ENCODE measurements around the gene SRMS. TPM values are rescaled to one million over a fixed set of nuclear protein-coding genes. Genes with fewer than 3 reads are reported as not detected.

The SRMS gene
- polyA plus RNA-seq, 1 donor (not counting 4 experiments of a cell fraction or from before 2014, with no cell fraction given): 0.10 TPM

DNA sequence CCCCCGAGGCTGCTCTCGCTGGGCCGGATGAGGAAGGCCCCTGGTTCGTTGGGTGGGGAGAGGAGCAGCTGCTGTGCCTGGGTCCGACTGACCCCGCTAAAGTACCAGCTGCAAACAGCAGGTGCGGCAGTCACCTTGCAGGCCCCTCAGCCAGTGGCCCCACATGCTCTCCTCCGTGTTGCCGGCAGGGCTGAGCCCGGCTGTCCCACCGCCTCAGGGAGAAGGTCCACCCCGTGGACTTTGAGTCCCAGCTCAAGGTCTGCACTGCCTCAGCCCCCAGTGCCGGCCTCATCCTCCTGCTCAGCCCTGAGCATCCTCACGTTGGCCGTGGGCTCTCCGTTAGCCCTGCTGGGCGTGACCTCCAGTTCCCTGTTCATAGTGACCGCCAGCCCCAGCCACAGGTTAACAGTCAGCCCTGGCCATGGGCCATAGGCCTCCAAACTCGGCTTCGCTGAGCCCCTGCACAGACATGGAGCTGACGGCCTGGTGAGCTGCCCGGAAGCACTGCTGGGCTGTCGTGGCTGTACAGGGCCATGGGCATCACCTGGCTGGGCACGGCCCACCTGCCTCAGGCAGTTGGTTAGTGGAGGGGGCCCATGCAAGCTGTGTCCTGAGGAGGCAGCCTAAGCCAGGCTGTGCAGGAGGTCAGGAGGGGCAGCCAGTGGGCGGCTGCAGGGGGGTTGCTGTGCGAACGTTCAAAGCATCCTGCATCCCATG is 3.1 kb downstream of the SRMS start:
- Histone ChIP-seq H3K9ac (ENCODE audit: control insufficient read depth, extremely low read depth, insufficient read depth, low read length) (no peak overlapping the region), H3K4me2 (ENCODE audit: control insufficient read depth, extremely low read depth, insufficient read depth, low read depth, low read length) (peak overlapping the region; percentile 49), H3K4me1 (ENCODE audit: control insufficient read depth, extremely low read depth, insufficient read depth, low read length) (peaks cover 40% of the 10 kb centered on the region), H3K4me3 (ENCODE audit: control insufficient read depth in 2 of 3, extremely low read depth in 1 of 3, insufficient read depth in 2 of 3, low read depth in 1 of 3, low read length in 3 of 3) (no peak overlapping the region), H3K9me1 (ENCODE audit: control insufficient read depth, extremely low read depth, insufficient read depth, low read length) (no peaks in the 10 kb centered on the region), H3K9me3 (ENCODE audit: control insufficient read depth, low read depth, low read length) (no peaks in the 10 kb centered on the region), H3K27ac (ENCODE audit: control insufficient read depth, insufficient read depth, low read length) (peak overlapping the region; percentile 20), H4K20me1 (ENCODE audit: control insufficient read depth, extremely low read depth, insufficient read depth, low read length) (no peaks in the 10 kb centered on the region), H2AFZ (ENCODE audit: control insufficient read depth, low read length) (no peak overlapping the region), H3K79me2 (ENCODE audit: control insufficient read depth, insufficient read depth, low read length) (no peaks in the 10 kb centered on the region), H3K27me3 (ENCODE audit: control insufficient read depth, extremely low read depth, insufficient read depth, low read length) (peaks cover 3% of the 10 kb centered on the region), H3K36me3 (ENCODE audit: control insufficient read depth in 2 of 2, extremely low read depth in 1 of 2, insufficient read depth in 2 of 2, low read length in 2 of 2) (no peaks in the 10 kb centered on the region)
- no peak for FAIRE-seq
- no peak for DNase-seq (ENCODE audit: low read depth, low spot score)
- dilution Hi-C loops (cut with MboI; ENCODE audit: extremely low pct_ligation_motif_present, low sequenced_read_pairs): no loop called here
- TF ChIP-seq, protein P1, sequence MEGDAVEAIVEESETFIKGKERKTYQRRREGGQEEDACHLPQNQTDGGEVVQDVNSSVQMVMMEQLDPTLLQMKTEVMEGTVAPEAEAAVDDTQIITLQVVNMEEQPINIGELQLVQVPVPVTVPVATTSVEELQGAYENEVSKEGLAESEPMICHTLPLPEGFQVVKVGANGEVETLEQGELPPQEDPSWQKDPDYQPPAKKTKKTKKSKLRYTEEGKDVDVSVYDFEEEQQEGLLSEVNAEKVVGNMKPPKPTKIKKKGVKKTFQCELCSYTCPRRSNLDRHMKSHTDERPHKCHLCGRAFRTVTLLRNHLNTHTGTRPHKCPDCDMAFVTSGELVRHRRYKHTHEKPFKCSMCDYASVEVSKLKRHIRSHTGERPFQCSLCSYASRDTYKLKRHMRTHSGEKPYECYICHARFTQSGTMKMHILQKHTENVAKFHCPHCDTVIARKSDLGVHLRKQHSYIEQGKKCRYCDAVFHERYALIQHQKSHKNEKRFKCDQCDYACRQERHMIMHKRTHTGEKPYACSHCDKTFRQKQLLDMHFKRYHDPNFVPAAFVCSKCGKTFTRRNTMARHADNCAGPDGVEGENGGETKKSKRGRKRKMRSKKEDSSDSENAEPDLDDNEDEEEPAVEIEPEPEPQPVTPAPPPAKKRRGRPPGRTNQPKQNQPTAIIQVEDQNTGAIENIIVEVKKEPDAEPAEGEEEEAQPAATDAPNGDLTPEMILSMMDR (optimal IDR thresholded peaks at IDR 0.05 in 1 of 3, IDR thresholded peaks at IDR 0.05 in 1 of 3, conservative IDR thresholded peaks at IDR 0.05 in 1 of 3; ENCODE audit: extremely low read depth in 1 of 3, insufficient read depth in 2 of 3, low read length in 3 of 3): no peak
- no peak for TF ChIP-seq EZH2 (IDR thresholded peaks at IDR 0.05; ENCODE audit: low read length)

DNA sequence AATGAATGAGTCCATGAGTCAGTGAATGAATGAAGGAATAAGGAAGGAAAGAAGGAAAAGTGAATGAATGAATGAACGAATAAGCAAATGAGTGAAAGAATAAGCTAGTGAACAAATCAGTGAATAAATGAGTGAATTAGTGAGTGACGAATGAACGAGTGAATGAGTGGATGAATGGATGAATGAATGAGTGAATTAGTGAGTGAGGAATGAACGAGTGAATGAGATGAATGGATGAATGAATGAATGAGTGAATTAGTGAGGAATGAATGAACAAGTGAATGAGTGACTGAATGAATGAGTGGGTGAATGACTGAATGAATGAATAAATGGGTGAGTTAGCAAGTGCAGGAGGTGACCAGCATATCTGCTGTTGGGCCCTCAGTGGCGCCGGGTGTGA is 3.8 kb downstream of the SRMS start:
- Histone ChIP-seq H3K27ac (ENCODE audit: control insufficient read depth, insufficient read depth, low read length) (no peak overlapping the region), H3K4me2 (ENCODE audit: control insufficient read depth, extremely low read depth, insufficient read depth, low read depth, low read length) (no peak overlapping the region), H4K20me1 (ENCODE audit: control insufficient read depth, extremely low read depth, insufficient read depth, low read length) (no peaks in the 10 kb centered on the region), H3K9me3 (ENCODE audit: control insufficient read depth, low read depth, low read length) (no peaks in the 10 kb centered on the region), H3K79me2 (ENCODE audit: control insufficient read depth, insufficient read depth, low read length) (no peaks in the 10 kb centered on the region), H3K4me1 (ENCODE audit: control insufficient read depth, extremely low read depth, insufficient read depth, low read length) (peaks cover 42% of the 10 kb centered on the region), H2AFZ (ENCODE audit: control insufficient read depth, low read length) (no peak overlapping the region), H3K4me3 (ENCODE audit: control insufficient read depth in 2 of 3, extremely low read depth in 1 of 3, insufficient read depth in 2 of 3, low read depth in 1 of 3, low read length in 3 of 3) (no peak overlapping the region), H3K9ac (ENCODE audit: control insufficient read depth, extremely low read depth, insufficient read depth, low read length) (no peak overlapping the region), H3K9me1 (ENCODE audit: control insufficient read depth, extremely low read depth, insufficient read depth, low read length) (no peaks in the 10 kb centered on the region), H3K27me3 (ENCODE audit: control insufficient read depth, extremely low read depth, insufficient read depth, low read length) (peaks cover 3% of the 10 kb centered on the region), H3K36me3 (ENCODE audit: control insufficient read depth in 2 of 2, extremely low read depth in 1 of 2, insufficient read depth in 2 of 2, low read length in 2 of 2) (no peaks in the 10 kb centered on the region)
- TF ChIP-seq, protein P1 (optimal IDR thresholded peaks at IDR 0.05 in 1 of 3, IDR thresholded peaks at IDR 0.05 in 1 of 3, conservative IDR thresholded peaks at IDR 0.05 in 1 of 3; ENCODE audit: extremely low read depth in 1 of 3, insufficient read depth in 2 of 3, low read length in 3 of 3): no peak
- TF ChIP-seq EZH2 (IDR thresholded peaks at IDR 0.05; ENCODE audit: low read length): no peak
- FAIRE-seq (no peak), DNase-seq (ENCODE audit: low read depth, low spot score) (no peak)
- dilution Hi-C loops (cut with MboI; ENCODE audit: extremely low pct_ligation_motif_present, low sequenced_read_pairs): no loop called here
